Activated CD4-positive, alpha-beta T cell treated with anti-CD3 and anti-CD28 coated beads, Interleukin-2, amount 10 ng/mL, durations not matched to agents 7 days and 5 days (primary cell): ENCODE data around the gene PSMD1. TPM values are rescaled to one million over a fixed set of nuclear protein-coding genes. Genes with fewer than 3 reads are reported as not detected.

Experiments
- CTCF ChIA-PET: fragments of 350-600 bp; sonication (Branson Sonifier 250); formaldehyde crosslinking; loops from one replicate; lab custom pipeline; 2021; ENCODE audit warnings: antibody characterized with exemption; lab: Charles Lee
- POLR2A ChIA-PET: fragments of 350-600 bp; sonication (Branson Sonifier 250); formaldehyde crosslinking; loops from one replicate; lab custom pipeline; 2021; ENCODE audit warnings: antibody characterized with exemption; lab: Charles Lee
- DNase-seq: peaks from one replicate; pipeline ENCODE4 v3.0.0-alpha.2; 2020
- H3K27ac Mint-ChIP-seq: one replicate; pipeline ENCODE4 v1.8.0; 2021; ENCODE audit warnings: mild to moderate bottlenecking, moderate library complexity, mixed read lengths
- H3K27me3 Mint-ChIP-seq: one replicate; pipeline ENCODE4 v1.8.0; 2021; ENCODE audit warnings: mixed read lengths
- H3K36me3 Mint-ChIP-seq: one replicate; pipeline ENCODE4 v1.8.0; 2021; ENCODE audit warnings: low read depth, mixed read lengths
- H3K4me1 Mint-ChIP-seq: one replicate; pipeline ENCODE4 v1.8.0; 2021; ENCODE audit warnings: mixed read lengths
- H3K4me3 Mint-ChIP-seq: one replicate; pipeline ENCODE4 v1.8.0; 2021; ENCODE audit warnings: mild to moderate bottlenecking, moderate library complexity, mixed read lengths
- H3K9me3 Mint-ChIP-seq: one replicate; pipeline ENCODE4 v1.8.0; 2021; ENCODE audit warnings: mixed read lengths
- total RNA-seq, 2 experiments: library from RNA; stranded (reverse); gene quantifications; one replicate each; pipeline ENCODE4 v1.2.3, GENCODE V29; 2021

The PSMD1 gene
- total RNA-seq, 2 experiments from 2014 or later: 80.5 to 101 TPM

DNA sequence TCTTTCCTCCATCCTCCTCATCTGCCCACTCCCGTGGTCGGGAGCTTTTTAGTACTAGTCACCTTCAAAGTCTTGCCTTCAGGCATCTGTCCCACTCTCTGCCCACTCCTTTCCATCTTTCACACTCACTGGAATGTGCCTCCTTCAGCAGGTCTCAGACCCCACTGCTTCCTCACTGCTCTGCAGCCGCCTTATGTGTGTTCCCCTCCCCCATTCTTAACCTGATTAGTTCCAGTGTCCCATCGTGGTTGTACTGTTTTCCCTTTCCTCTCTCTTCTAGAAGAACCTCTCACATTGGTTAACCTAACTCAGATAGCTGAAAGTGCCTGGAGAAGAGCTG lies 144.8 kb downstream of the PSMD1 start:
- Mint-ChIP-seq H3K36me3 (no peaks in the 10 kb centered on the region), H3K27me3 (peaks cover 14% of the 10 kb centered on the region), H3K4me3 (no peak overlapping the region), H3K4me1 (peaks cover 10% of the 10 kb centered on the region), H3K27ac (no peak overlapping the region), H3K9me3 (no peaks in the 10 kb centered on the region)
- no peak for DNase-seq
- ChIA-PET POLR2A (no interaction called here), CTCF (no interaction called here)

DNA sequence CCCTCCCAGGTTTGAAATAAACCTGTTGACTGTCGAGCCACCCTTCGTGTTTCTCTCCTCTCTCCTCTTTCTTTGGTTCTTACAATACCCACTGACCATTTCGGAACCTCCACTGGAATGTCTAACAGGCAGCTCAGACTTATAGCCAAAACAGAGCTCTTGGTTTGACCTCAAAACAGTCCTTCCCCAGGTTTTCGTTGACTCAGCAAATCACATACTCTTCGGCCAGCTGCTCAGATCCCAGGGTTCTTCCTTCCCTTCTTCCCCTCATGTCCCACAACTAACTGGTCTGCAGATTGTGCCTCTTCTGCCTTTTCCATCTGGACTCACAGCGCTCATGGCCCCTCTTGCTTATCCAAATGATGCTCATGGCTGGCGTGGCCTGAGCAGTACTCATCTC lies 146.4 kb downstream of the PSMD1 start:
- CTCF ChIA-PET: no interaction called here
- Mint-ChIP-seq H3K27ac (no peak overlapping the region), H3K9me3 (no peaks in the 10 kb centered on the region), H3K27me3 (peaks cover 14% of the 10 kb centered on the region), H3K4me1 (peaks cover 6% of the 10 kb centered on the region), H3K36me3 (no peaks in the 10 kb centered on the region), H3K4me3 (no peak overlapping the region)
- DNase-seq: no peak
- POLR2A ChIA-PET: no interaction called here

DNA sequence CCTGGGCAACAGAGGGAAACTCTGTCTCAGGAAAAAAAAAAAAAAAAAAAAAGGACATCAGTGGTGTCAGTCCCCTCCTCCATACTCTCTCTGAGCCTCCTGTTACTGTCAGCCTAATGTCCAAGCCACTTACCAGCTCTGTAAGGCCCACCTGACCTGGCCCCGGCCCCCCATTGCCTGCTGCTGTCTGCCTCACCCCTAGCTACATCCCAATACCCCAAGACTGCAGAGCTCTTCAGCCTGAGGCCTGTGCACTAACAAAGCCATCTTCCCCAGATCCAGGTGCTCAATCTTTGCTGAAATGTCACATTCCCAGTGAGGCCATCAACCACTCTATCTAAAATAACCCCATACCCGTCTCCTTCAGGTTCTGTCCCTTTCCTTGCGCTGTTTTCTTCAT lies 147.5 kb downstream of the PSMD1 start:
- CTCF ChIA-PET: interaction anchor here (0.6 kb wide), 2 partner anchors 16 to 669 kb away, joined by 3 to 4 read pairs; no protein-coding TSS in a partner anchor
- DNase-seq: no peak
- Mint-ChIP-seq H3K27me3 (peaks cover 14% of the 10 kb centered on the region), H3K4me3 (no peak overlapping the region), H3K9me3 (no peaks in the 10 kb centered on the region), H3K4me1 (peaks cover 2% of the 10 kb centered on the region), H3K27ac (no peak overlapping the region), H3K36me3 (no peaks in the 10 kb centered on the region)
- POLR2A ChIA-PET: no interaction called here

DNA sequence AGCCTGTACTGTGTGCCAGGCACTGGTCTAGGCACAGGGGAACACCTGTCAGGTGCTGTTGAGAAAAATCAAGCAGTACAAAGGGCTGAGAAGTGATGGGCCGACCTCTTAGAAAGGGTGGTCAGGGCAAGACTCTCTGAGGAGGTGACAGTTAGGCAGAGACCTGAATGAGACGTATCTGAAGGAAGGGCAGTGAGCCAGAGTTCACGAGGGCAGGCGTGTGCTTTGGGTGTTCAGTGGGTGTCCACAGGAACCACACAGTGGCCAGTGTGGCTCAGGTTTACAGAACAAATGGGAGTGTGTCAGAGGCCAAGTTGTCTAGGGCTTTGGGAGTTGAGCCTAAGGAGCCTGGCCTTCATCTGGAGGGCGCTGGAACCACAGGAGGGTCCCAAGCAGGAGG lies 147.9 kb downstream of the PSMD1 start:
- Mint-ChIP-seq H3K4me1 (no peaks in the 10 kb centered on the region), H3K36me3 (no peaks in the 10 kb centered on the region), H3K27me3 (peaks cover 14% of the 10 kb centered on the region), H3K27ac (no peak overlapping the region), H3K9me3 (no peaks in the 10 kb centered on the region), H3K4me3 (no peak overlapping the region)
- ChIA-PET POLR2A (no interaction called here), CTCF (interaction anchor here (0.6 kb wide), 2 partner anchors 338 to 669 kb away, joined by 3 read pairs; no protein-coding TSS in a partner anchor)
- DNase-seq: no peak

DNA sequence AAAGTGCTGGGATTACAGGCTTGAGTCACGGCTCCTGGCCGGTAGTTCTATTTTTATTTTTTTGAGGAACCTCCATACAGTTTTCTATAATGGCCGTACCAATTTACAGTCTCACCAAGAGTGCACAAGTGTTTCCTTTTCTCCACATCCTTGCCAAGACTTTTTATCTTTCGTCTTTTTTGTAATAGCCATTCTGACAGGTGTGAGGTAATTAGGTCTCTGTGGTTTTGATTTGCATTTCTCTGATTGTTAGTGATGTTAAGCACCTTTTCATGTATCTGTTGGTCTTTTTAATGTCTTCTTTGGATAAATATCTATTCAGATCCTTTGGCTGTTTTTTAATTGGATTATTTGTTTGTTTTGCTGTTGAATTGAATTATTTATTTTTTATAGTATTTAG lies 151.1 kb downstream of the PSMD1 start:
- H3K4me1 Mint-ChIP-seq: no peaks in the 10 kb centered on the region
- H3K9me3 Mint-ChIP-seq: no peaks in the 10 kb centered on the region
- CTCF ChIA-PET: no interaction called here
- DNase-seq: no peak
- H3K27me3 Mint-ChIP-seq: no peaks in the 10 kb centered on the region
- H3K27ac Mint-ChIP-seq: no peak overlapping the region
- POLR2A ChIA-PET: no interaction called here
- no peak overlapping the region for H3K4me3 Mint-ChIP-seq
- H3K36me3 Mint-ChIP-seq: no peaks in the 10 kb centered on the region

DNA sequence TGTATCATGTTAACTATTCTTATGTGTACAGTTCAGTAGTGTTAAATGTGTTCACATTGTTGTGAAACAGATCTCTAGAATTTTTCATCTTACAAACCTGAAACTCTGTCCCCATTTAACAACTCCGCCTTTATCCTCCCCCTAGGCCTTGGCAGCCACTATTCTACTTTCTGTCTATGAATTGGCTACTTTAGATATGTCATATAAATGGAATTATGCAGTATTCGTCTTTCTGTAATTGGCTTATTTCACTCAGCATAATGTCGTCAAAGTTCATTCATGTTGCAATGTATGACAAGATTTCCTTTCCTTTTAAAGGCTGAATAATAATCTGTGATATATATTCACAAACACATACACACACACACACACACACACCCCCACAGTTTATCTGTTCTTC lies 154.1 kb downstream of the PSMD1 start:
- Mint-ChIP-seq H3K27ac (no peak overlapping the region), H3K4me3 (no peak overlapping the region), H3K36me3 (no peaks in the 10 kb centered on the region), H3K27me3 (no peaks in the 10 kb centered on the region), H3K4me1 (no peaks in the 10 kb centered on the region), H3K9me3 (no peaks in the 10 kb centered on the region)
- ChIA-PET POLR2A (no interaction called here), CTCF (interaction anchor here (1.8 kb wide), 1 partner anchor 29 kb away, joined by 4 read pairs; no protein-coding TSS in a partner anchor)
- DNase-seq: no peak

DNA sequence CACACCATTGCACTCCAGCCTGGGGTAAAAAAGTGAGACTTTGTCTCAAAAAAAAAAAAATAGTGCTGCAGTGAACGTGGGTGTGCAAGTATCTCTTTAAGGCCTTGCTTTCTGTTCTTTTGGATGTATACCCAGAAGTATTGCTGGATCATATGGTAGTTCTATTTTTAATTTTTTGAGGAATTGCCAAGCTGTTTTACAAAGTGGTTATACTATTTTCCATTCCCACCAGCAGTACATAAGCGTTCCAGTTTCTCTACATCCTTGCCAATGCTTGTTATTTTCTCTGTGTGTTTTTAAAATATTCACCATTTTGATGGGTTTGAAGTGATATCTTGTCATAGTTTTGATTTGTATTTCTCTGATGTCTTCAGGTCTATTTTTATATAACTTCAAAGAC lies 154.8 kb downstream of the PSMD1 start:
- no peaks in the 10 kb centered on the region for H3K27me3 Mint-ChIP-seq
- DNase-seq: no peak
- H3K27ac Mint-ChIP-seq: no peak overlapping the region
- H3K4me1 Mint-ChIP-seq: no peaks in the 10 kb centered on the region
- no peak overlapping the region for H3K4me3 Mint-ChIP-seq
- ChIA-PET CTCF (interaction anchor here (0.7 to 1.8 kb wide), 2 partner anchors 28 to 57 kb away, joined by 4 read pairs; no protein-coding TSS in a partner anchor), POLR2A (no interaction called here)
- H3K36me3 Mint-ChIP-seq: no peaks in the 10 kb centered on the region
- H3K9me3 Mint-ChIP-seq: no peaks in the 10 kb centered on the region

DNA sequence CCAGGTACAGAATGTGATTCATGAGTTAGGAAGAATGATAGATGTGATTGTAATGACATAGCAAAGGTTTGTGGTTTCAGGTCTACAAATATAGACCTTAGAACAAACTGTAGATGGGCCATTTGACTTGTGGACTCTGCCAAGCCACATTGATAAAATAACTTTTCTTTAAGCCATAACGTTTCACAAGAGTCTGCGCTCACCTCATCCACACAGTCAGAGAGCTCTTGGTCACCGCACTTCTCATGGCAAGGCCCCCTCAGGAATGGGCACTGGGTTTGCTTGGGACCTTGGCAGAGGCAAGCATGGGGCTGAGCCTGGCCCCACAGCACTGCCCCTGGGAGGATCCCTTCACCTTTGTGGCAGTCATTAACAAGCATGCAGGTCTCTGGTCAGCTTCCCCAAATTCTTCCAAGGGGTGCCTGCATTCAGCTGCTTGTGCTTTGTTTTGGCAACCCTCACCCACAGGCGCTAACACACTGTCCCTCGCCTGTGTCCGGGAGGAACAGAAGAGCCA lies 155.7 kb downstream of the PSMD1 start:
- Mint-ChIP-seq H3K4me1 (no peaks in the 10 kb centered on the region), H3K27ac (no peak overlapping the region), H3K9me3 (no peaks in the 10 kb centered on the region), H3K36me3 (no peaks in the 10 kb centered on the region), H3K27me3 (no peaks in the 10 kb centered on the region), H3K4me3 (no peak overlapping the region)
- ChIA-PET CTCF (interaction anchor here (1.8 kb wide), 1 partner anchor 27 kb away, joined by 4 read pairs; no protein-coding TSS in a partner anchor), POLR2A (no interaction called here)
- no peak for DNase-seq

DNA sequence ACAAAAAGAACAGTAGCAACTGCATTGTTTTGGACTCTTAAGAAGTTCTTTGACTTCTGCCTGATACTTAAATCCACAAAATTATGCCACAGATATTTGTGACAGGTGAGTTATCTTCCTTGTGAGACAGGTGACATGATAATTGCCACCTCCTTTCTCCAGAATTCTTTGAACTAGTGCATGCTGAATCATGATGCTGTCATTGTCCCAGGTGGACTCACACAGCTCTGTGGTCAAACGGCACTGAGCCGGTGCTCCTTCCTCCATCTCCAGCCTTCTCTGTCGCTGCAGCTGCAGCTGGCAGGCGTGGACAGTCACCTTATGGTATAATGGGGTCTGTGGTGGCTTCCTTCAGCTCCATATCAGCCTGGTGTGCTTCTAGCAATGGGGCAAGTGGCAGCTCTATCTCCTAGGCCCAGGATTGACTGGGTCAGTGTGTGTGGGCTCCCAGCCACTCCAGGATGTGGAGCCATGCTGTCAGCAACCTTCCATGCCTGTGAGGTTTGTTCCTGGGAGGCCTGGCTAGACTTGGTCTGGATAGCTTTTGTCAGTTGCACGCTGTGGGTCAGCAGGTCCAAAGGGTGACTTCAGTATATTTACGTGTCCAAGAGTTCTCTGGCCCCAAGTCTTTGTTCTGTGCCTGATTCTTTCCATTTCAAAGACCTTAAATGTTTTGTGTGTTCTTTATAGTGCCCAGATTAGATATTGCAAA lies 157.4 kb downstream of the PSMD1 start:
- Mint-ChIP-seq H3K9me3 (no peaks in the 10 kb centered on the region), H3K4me1 (no peaks in the 10 kb centered on the region), H3K36me3 (no peaks in the 10 kb centered on the region), H3K4me3 (no peak overlapping the region), H3K27me3 (no peaks in the 10 kb centered on the region), H3K27ac (no peak overlapping the region)
- ChIA-PET CTCF (interaction anchor here (1.6 kb wide), 1 partner anchor 14 kb away, joined by 5 read pairs; no protein-coding TSS in a partner anchor), POLR2A (no interaction called here)
- no peak for DNase-seq

DNA sequence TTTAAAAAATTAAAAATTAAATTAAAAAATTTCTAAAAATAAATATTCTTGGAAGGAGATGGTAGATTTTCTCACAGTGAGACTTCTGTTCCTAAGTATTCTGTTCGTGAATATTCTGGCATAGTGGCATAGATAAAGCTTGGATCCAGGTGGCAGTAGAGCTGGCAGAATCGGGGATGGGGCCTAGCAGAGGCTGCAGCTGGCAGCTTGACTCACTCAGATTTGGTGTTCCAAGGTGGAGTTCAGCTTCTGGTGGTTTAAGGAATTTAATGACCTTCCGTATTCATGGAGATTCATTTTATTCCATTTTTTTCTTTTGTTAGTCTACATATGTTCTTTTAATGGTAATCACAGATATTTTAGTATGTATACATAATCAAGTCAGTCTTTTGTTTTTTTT lies 161.7 kb downstream of the PSMD1 start:
- ChIA-PET CTCF (interaction anchor here (0.9 to 1.1 kb wide), 2 partner anchors 20 to 233 kb away, joined by 3 to 4 read pairs; partner anchors contain the start of gene ARMC9), POLR2A (no interaction called here)

DNA sequence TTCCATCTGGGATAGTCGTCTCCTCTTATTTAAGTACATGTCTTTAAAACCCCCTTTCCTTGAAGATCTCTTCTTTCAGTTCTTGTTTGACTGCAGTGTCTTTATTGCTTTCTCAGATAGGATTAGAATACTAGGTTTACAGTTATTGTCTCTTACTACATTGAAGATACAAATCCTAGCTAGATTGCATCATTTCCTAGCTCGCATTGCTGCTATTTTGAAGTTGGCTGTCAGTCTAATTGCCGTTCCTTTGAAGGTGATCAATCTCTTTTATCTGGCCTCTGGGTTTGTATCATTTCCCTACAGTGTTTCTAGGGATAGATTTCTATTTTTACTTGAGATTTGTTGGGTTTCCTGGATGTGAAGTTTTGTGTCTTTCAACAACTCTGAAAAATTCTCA lies 162.6 kb downstream of the PSMD1 start:
- H3K9me3 Mint-ChIP-seq: no peaks in the 10 kb centered on the region
- H3K4me1 Mint-ChIP-seq: no peaks in the 10 kb centered on the region
- no peaks in the 10 kb centered on the region for H3K27me3 Mint-ChIP-seq
- ChIA-PET POLR2A (no interaction called here), CTCF (interaction anchor here (0.5 to 1.4 kb wide), 3 partner anchors 16 to 21 kb away, joined by 3 to 4 read pairs (median 3); partner anchors contain the start of gene ARMC9)
- DNase-seq: no peak
- no peak overlapping the region for H3K27ac Mint-ChIP-seq
- H3K4me3 Mint-ChIP-seq: no peak overlapping the region
- no peaks in the 10 kb centered on the region for H3K36me3 Mint-ChIP-seq

More for the DNA sequence above, 161.7 kb downstream of the PSMD1 start:
- DNase-seq: no peak
- Mint-ChIP-seq H3K9me3 (no peaks in the 10 kb centered on the region), H3K27ac (no peak overlapping the region), H3K4me3 (no peak overlapping the region), H3K4me1 (no peaks in the 10 kb centered on the region), H3K27me3 (no peaks in the 10 kb centered on the region), H3K36me3 (no peaks in the 10 kb centered on the region)

DNA sequence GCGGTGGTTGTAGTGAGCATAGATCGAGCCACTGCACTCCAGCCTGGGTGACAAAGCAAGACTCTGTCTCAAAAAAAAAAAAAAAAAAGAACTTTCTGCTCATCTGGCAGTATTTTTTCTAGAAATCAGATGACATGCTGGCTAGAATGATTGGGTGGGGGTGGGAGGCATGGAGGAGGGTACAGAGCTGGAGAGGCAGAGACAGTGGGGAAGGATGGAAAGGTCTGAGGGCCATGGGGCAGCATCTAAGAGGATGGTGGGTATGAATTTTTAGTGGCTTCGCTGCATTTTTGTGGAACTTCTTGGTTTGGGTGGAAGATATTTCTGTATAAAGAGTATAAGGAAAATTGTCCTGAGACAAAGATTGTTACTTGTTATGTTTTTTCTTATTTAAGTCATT lies 165.1 kb downstream of the PSMD1 start:
- Mint-ChIP-seq H3K9me3 (no peaks in the 10 kb centered on the region), H3K4me3 (no peak overlapping the region), H3K27me3 (no peaks in the 10 kb centered on the region), H3K36me3 (no peaks in the 10 kb centered on the region), H3K4me1 (no peaks in the 10 kb centered on the region), H3K27ac (no peak overlapping the region)
- ChIA-PET CTCF (interaction anchor here (1.1 kb wide), 1 partner anchor 191 kb away, joined by 3 read pairs; no protein-coding TSS in a partner anchor), POLR2A (no interaction called here)
- no peak for DNase-seq
